Measurements from ENCODE around the gene HHAT. TPM values are rescaled to one million over a fixed set of nuclear protein-coding genes. Genes with fewer than 3 reads are reported as not detected.

Gene HHAT
- total and polyA plus RNA-seq, 9 of the 15 experiments (the other 6 are each of a cell fraction or from before 2014, with no cell fraction given): 0.07 to 0.16 (median 0.13) TPM; not detected in 1

- TF ChIP-seq ELF1 (tag; IDR thresholded peaks at IDR 0.05) (no peak), MTF1 (CRISPR knock-in tag; IDR thresholded peaks at IDR 0.05; ENCODE audit: borderline replicate concordance) (no peak), E2F5 (CRISPR knock-in tag; IDR thresholded peaks at IDR 0.05) (no peak), NFE2L1 (tag; IDR thresholded peaks at IDR 0.05; ENCODE audit: borderline replicate concordance, low read depth) (no peak), ATF2 (CRISPR knock-in tag; IDR thresholded peaks at IDR 0.05) (no peak), SP2 (IDR thresholded peaks at IDR 0.05; ENCODE audit: extremely low read depth, low read depth, low read length, poor library complexity, severe bottlenecking) (no peak), TCF7 (IDR thresholded peaks at IDR 0.05; ENCODE audit: borderline replicate concordance) (no peak), JUN (IDR thresholded peaks at IDR 0.05; ENCODE audit: borderline replicate concordance, low read depth, low read length) (peak; percentile 64; the same call in 1 of the 2 replicates), JUN (CRISPR knock-in tag; IDR thresholded peaks at IDR 0.05; ENCODE audit: borderline replicate concordance) (no peak), KLF10 (CRISPR knock-in tag; IDR thresholded peaks at IDR 0.05) (no peak), TOE1 (IDR thresholded peaks at IDR 0.05; ENCODE audit: borderline replicate concordance) (0 out of 2 replicates have a peak, but pooled peaks have one; percentile 31), TOE1 (CRISPR knock-in tag; IDR thresholded peaks at IDR 0.05; ENCODE audit: borderline replicate concordance, low read depth) (no peak), NFRKB (IDR thresholded peaks at IDR 0.05; ENCODE audit: low read depth) (no peak), TAF9B (IDR thresholded peaks at IDR 0.05; ENCODE audit: partially characterized antibody) (peak; percentile 78)
- TF ChIP-seq, protein P1, sequence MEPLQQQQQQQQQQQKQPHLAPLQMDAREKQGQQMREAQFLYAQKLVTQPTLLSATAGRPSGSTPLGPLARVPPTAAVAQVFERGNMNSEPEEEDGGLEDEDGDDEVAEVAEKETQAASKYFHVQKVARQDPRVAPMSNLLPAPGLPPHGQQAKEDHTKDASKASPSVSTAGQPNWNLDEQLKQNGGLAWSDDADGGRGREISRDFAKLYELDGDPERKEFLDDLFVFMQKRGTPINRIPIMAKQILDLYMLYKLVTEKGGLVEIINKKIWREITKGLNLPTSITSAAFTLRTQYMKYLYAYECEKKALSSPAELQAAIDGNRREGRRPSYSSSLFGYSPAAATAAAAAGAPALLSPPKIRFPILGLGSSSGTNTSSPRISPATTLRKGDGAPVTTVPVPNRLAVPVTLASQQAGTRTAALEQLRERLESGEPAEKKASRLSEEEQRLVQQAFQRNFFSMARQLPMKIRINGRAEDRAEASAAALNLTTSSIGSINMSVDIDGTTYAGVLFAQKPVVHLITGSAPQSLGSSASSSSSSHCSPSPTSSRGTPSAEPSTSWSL (CRISPR knock-in tag; IDR thresholded peaks at IDR 0.05; ENCODE audit: borderline replicate concordance): no peak
- TF ChIP-seq, protein P2, sequence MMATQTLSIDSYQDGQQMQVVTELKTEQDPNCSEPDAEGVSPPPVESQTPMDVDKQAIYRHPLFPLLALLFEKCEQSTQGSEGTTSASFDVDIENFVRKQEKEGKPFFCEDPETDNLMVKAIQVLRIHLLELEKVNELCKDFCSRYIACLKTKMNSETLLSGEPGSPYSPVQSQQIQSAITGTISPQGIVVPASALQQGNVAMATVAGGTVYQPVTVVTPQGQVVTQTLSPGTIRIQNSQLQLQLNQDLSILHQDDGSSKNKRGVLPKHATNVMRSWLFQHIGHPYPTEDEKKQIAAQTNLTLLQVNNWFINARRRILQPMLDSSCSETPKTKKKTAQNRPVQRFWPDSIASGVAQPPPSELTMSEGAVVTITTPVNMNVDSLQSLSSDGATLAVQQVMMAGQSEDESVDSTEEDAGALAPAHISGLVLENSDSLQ (IDR thresholded peaks at IDR 0.05): no peak; the same call in 1 of the 2 replicates
- TF ChIP-seq, protein P3, sequence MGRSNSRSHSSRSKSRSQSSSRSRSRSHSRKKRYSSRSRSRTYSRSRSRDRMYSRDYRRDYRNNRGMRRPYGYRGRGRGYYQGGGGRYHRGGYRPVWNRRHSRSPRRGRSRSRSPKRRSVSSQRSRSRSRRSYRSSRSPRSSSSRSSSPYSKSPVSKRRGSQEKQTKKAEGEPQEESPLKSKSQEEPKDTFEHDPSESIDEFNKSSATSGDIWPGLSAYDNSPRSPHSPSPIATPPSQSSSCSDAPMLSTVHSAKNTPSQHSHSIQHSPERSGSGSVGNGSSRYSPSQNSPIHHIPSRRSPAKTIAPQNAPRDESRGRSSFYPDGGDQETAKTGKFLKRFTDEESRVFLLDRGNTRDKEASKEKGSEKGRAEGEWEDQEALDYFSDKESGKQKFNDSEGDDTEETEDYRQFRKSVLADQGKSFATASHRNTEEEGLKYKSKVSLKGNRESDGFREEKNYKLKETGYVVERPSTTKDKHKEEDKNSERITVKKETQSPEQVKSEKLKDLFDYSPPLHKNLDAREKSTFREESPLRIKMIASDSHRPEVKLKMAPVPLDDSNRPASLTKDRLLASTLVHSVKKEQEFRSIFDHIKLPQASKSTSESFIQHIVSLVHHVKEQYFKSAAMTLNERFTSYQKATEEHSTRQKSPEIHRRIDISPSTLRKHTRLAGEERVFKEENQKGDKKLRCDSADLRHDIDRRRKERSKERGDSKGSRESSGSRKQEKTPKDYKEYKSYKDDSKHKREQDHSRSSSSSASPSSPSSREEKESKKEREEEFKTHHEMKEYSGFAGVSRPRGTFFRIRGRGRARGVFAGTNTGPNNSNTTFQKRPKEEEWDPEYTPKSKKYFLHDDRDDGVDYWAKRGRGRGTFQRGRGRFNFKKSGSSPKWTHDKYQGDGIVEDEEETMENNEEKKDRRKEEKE (IDR thresholded peaks at IDR 0.05; ENCODE audit: borderline replicate concordance in 1 of 2, control insufficient read depth in 1 of 2, low read depth in 2 of 2, low read length in 1 of 2): peak in 1 of 2 experiments; percentile 100; a peak in 2 of 4 replicates
- TF ChIP-seq, protein P4, sequence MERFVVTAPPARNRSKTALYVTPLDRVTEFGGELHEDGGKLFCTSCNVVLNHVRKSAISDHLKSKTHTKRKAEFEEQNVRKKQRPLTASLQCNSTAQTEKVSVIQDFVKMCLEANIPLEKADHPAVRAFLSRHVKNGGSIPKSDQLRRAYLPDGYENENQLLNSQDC (CRISPR knock-in tag; IDR thresholded peaks at IDR 0.05): peak; percentile 93
Observed at GRCh38 chr1:210373878-210374599, 45.3 kb downstream of the HHAT start (continued).
